Prostate gland (tissue), 2 donors: Measurements from ENCODE around the gene ARHGAP31.

Source experiments
- POLR2A ChIP-seq: fragments of 450-650 bp; IDR thresholded peaks from one replicate; pipeline ENCODE4 v1.6.1; 2016; ENCODE audit warnings: antibody characterized with exemption, mild to moderate bottlenecking
- POLR2AphosphoS5 ChIP-seq: sonication (generic); formaldehyde crosslinking; IDR thresholded peaks from one replicate; pipeline ENCODE4 v1.6.1; 2017; ENCODE audit warnings: antibody characterized with exemption
- TF ChIP-seq, protein P1 (sequence below), 4 experiments: fragments of 200-600 bp in 2 of 4; fragments of 450-650 bp in 2 of 4; sonication (generic) in 2 of 4; IDR thresholded peaks; 1 replicate in 3 of 4; 2 replicates in 1 of 4; pipeline ENCODE4 v1.5.1; 2016 to 2019; ENCODE audit warnings: antibody characterized with exemption in 4 of 4, mild to moderate bottlenecking in 2 of 4, moderate library complexity in 2 of 4

DNA sequence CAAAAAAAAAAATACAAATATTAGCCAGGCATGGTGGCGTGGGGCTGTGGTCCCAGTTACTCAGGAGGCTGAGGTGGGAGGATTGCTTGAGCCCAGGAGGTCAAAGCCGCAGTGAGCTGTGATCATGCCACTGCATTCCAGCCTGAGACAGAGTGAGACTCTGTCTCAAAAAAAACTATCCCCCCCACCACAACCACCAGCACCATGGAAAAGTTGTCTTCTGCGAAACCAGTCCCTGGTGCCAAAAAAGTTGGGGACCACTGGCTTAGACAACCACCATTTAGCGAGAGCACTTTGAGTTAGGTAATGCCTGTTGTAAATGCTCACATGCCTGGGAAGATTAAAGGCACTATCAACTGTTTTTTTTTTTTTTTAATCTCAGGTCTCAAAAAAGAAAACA lies 15.4 kb downstream of the ARHGAP31 start:
- TF ChIP-seq POLR2AphosphoS5 = no peak
- TF ChIP-seq, protein P1, sequence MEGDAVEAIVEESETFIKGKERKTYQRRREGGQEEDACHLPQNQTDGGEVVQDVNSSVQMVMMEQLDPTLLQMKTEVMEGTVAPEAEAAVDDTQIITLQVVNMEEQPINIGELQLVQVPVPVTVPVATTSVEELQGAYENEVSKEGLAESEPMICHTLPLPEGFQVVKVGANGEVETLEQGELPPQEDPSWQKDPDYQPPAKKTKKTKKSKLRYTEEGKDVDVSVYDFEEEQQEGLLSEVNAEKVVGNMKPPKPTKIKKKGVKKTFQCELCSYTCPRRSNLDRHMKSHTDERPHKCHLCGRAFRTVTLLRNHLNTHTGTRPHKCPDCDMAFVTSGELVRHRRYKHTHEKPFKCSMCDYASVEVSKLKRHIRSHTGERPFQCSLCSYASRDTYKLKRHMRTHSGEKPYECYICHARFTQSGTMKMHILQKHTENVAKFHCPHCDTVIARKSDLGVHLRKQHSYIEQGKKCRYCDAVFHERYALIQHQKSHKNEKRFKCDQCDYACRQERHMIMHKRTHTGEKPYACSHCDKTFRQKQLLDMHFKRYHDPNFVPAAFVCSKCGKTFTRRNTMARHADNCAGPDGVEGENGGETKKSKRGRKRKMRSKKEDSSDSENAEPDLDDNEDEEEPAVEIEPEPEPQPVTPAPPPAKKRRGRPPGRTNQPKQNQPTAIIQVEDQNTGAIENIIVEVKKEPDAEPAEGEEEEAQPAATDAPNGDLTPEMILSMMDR (IDR thresholded peaks at IDR 0.05) = no peak
- TF ChIP-seq POLR2A = no peak
